Stimulated activated CD8-positive, alpha-beta memory T cell treated with anti-CD3 and anti-CD28 coated beads, Interleukin-15, amount 100 ng/mL, for 4 hours (primary cell): ENCODE data around the gene LTB4R2.

Source experiments
- DNase-seq, 2 donors: peaks; one replicate each; pipeline ENCODE4 v3.0.0-alpha.2; 2020; ENCODE audit warnings: low read depth in 2 of 2

LTB4R2 gene

DNA sequence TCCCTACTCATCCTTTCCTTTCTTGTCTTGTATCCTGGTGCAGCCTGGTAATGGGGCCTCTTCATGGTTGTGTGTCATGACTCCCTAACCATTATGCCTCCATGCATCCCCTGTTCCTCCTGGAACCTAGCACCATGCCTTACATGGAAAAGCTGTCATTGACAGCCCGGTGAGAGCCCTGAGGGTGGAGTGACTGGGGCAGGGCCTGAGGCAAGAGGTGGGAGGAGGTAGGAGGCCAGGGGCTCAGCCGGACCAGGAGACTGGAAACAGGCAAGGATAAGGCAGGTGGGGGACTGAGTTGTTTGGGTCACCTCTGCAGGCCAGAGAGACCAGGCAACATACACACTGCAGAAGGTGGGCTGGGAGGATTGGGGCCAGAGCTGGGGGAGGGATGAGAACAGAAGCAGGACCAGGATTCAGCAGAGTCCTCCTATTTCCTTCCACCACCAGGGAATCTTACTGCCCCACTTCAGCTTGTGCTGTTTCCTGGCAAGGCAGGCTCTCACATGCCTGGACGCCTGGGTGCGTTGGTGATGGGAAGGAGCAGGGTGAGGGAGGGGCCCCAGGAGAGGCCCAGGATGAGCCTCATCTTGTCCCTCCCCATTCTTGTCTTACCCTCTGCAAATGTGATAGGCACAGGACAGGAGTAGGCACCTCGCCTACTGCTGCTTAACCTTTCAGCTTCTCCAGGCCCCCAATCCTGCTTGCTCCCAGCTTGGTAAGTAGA lies at the start of gene LTB4R2:
LTB4R2 (plus strand) TSS at position 603 of the 727 bp plus-strand sequence. CDS start 525 bp downstream, outside the sequence.
- no peak for DNase-seq

DNA sequence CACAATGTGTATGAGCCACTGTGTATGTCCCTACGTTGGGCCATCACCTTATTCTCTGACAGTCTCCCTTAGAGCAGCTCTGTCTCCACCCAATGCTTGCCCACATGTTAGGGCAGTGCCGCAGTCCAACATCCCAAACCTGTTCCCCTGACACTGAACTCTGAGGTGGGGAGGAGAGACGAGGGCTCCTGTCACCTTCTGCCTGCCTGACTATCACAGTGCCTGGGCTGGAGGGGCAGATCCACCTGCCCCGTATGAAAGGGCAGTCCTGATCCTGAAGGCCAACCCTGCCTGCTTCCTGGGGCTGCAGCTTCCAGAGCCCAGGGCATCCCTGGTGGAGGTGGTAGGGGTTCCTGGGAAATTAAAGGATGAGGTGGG lies 49.2 kb upstream of the LTB4R2 start:
- no peak for DNase-seq

DNA sequence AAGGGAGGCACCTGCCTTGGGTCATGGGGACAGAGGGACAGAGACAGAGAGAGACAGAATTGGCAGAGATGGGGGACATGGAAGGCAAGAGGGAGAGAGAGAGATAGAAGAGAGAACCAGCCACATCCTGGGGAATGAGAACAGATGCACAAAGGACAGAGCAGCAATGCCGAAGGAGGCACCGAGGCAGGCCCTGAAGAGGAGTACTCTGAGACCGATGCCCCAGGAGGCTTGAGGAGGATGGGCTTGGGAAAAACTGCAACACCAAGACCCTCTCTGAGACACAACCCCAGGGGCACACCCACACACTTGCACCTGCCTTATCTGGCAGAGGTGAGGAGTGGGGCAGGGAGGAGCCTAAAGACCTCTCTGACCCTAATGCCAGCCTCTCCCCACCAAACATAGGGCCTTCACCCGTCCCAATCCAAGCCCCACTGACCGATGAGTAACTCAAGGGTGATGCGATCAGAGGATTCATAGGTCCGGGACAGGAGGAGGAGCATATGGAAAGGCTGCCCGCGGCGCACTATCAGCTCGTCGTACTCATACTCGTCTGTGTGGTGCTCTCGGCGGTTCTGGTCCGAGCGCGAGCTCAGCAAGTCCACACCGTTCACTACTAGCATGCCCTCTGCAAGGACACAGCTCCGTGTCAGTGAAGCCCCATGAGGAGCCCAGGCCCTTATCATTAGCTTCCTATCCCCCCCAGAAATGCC lies 48.5 kb upstream of the LTB4R2 start:
- no peak for DNase-seq

DNA sequence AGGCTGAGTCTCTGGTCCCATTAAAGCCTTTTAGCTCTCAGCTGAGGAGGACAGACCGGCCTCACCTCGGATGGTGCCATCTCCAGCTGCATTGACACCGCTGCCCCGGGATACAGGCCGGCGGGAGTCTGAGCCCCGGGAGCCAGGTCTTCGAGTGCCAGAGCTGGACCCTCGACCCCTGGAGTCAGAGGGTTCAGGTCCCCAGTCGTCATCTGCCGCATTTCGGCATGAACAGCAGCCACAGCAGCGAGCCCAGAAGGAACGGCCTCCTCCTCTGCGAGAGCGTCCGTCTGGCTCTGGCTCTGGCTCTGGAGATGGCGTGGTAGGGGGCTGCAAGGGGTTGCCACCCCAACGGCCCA lies 48.0 kb upstream of the LTB4R2 start:
- DNase-seq: no peak

GRCh38 chr14:24262821-24263733 lies 46.9 kb upstream of the LTB4R2 start, which contains the start of gene TGM1:
TSS of gene TGM1 (minus strand) at chr14:24263177. CDS start at chr14:24262352, 825 bp downstream.
- DNase-seq: no peak

DNA sequence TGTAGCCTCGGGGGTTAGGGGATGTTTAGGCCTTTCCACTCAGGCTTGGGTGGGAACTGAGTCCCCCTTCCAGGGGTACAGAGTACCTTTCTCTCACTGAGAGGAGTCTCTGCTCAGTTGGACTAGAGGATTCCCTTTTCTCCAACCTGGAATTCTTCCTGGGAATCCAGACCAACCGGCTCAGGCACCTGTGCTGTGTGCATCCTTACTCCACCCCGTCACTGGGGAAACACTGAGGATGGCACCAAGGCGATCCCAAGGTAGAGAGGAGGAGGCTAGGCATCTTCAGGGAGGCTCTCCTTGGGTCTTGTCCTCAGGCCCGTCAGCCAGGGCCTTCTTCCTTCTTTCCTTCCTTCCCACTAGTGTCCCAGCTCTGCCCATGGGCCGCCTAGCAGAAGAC lies 46.1 kb upstream of the LTB4R2 start:
- DNase-seq: no peak

DNA sequence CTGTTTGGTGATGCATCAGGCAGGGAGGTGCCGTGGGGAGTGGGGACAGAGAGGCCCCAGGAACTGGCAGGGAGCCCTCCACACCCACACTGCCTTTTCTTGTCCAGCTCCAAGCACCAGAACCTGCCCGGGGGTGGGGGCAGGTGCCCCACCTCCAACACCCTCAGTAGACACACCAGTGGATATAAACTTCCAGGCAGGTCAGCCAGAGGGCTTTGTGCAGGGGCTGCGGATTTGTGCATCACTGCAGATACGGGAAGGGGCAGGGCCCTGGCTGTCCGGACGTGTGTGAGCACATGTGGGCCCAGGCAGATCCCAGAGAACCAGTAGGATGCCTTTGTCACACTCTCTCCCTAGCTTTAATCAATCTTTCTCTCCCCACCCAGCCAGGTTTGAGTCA lies 45.6 kb upstream of the LTB4R2 start:
- DNase-seq: no peak

- DNase-seq: no peak
Measured at GRCh38 chr14:24266344-24267244, 43.3 kb upstream of the LTB4R2 start.

DNA sequence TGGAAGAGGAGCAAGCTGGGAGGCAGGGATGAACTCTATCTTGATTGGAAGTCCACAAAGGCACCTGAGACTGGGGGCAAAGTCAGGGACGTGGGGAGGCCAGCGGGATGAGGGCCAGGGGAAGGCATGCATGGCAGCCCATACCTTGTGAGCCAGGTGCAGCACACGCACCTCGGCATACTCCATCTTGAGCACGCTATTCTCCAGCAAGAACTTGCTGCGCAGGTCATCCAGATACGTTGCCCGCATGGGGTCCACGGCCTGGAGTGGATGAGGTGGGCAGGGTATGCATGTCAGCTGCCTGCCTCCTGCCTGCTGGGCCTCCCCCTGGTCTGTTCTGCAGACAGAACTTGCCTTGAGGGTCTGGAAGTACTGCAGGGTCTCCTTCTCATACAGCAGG lies 42.4 kb upstream of the LTB4R2 start:
- no peak for DNase-seq

- DNase-seq: no peak
Measured at GRCh38 chr14:24268225-24268624, 41.7 kb upstream of the LTB4R2 start.

- no peak for DNase-seq
Measured at GRCh38 chr14:24269368-24269767, 40.6 kb upstream of the LTB4R2 start.

GRCh38 chr14:24269910-24270536 lies 39.9 kb upstream of the LTB4R2 start:
- no peak for DNase-seq

- no peak for DNase-seq
Measured at GRCh38 chr14:24270537-24271133, 39.3 kb upstream of the LTB4R2 start.

DNA sequence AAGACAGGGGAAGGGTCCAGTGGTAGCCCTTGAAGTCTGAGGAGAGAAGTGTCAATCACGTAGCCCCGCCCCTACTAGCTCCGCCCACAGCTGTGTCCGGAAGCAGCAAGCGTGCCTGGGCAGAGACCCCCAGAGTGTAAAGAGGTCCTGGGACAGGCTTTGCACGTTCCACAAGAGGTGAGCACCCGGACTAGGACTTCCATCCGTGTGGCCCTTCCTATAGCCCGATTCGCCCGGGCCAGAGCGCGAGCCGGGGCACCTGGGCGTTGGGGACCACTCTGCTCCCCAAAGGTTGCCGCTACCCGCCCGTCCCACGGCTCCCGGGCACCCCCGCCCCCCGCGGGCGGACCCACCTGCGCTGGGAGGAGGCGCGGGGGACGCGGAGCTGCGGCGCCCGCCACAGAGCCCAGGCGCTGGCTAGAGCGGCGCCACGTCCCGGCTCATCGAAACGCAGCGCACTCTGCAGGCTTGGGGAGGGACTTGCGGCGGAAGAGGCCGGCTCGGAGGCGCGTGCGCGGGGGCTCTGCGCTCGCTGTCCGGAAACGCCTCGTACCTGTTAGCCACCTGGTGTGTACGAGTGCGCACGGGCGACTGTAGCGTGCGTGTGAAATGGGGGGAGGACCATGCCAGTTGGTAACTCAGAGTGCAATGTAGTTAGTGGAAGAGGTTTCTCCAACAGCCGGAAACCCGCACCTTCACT lies 38.7 kb upstream of the LTB4R2 start, which contains the start of gene RABGGTA:
RABGGTA (minus strand) TSS at position 464 of the 700 bp plus-strand sequence. CDS start 482 bp downstream, outside the sequence.
- peak; percentile 82 to 86 for DNase-seq

- DNase-seq: no peak
Measured at GRCh38 chr14:24271834-24272263, 38.1 kb upstream of the LTB4R2 start.

DNA sequence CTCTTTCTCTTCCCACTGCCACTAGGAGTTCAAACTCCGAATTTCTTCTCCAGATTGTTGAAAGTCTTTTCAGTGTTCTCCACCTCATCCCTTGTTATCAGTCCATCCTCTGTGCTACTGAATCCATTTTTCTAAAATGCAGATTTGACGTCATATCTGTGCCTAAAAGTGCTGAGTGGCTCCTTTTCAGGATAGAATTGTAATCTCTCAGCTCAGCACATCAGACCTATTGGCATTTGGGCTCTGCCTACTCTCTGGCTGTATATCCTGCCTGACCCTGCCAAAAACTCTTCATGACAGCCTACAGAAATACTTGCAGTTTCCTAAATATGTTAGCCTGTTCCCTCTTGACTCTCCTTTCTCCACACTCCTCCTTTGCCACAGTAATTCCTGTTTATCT lies 37.5 kb upstream of the LTB4R2 start:
- no peak for DNase-seq

DNA sequence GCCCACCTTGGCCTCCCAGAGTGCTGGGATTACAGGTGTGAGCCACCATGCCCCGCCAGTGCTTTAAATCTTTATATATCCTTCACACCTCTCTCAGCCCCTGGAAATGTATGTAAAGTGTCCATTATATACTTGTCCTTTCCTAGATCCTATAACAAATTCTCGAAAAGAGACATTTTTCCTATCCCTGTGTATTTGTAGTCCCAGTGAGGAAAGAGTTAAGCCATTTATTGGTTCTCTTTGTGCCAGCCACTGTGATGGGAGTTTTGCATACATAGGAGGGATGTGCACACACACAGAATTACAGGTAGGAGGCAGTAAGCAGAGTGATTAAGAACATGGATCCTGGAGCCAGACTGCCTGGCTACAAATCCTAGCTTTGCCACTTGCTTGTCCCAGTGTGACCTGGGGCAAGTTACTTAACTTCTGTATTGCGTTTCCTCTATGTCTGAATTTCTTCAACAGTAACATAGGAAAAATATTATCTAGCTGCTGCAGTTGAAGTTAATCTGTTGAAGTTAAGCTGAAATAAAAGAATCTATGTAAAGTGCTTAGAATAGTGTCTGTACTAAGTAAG lies 36.4 kb upstream of the LTB4R2 start:
- no peak for DNase-seq

- DNase-seq: peak in 1 of 2 donors; percentile 24
Measured at GRCh38 chr14:24274101-24274543, 35.8 kb upstream of the LTB4R2 start.

DNA sequence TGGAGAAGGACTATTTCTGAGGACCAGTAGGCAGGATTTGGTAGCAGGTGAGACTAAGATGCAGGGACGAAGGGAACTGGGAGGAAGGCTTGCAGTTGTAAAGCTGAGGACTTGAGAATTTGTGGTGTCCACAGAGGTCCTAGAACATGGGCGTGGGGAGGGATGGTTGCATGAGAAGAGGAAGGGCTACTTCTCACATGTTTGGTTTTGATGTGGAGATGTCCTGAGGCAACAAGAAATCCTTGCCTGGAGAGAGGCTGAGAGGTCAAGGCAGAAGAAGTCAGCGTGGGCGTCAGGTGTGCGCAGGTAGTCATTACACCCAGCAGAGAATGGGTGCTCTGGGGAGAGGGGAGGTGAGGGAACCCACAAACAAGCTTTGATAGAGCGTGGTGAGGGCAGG lies 32.9 kb upstream of the LTB4R2 start:
- DNase-seq: no peak
